Upper lobe of left lung (tissue), 6 donors: ENCODE results near the gene TTLL5. TPM values are rescaled to one million over a fixed set of nuclear protein-coding genes. Genes with fewer than 3 reads are reported as not detected.
A peak's percentile ranks its signal among the peaks of the same experiment; 100 is the strongest.

ENCODE experiments used
- ATAC-seq, 2 donors: fragments of 200-7000 bp; cut with Tn5 transposase; one replicate each; pipeline ENCODE4 v1.9.1; 2022; ENCODE audit warnings: mild to moderate bottlenecking in 2 of 2, moderate library complexity in 2 of 2; ENCODE audit not compliant: low FRiP score in 2 of 2
- DNase-seq, 2 donors: peaks; one replicate each; pipeline ENCODE4 v3.0.0-alpha.2; 2019 to 2020
- H3K27ac ChIP-seq, 4 donors: fragments of 200-600 bp; sonication (generic); one replicate each; pipeline ENCODE4 v1.5.1; 2016 to 2019
- H3K27me3 ChIP-seq, 4 donors: fragments of 200-600 bp; sonication (generic); one replicate each; pipeline ENCODE4 v1.5.1; 2017 to 2019
- H3K36me3 ChIP-seq, 4 donors: fragments of 200-600 bp; sonication (generic); one replicate each; pipeline ENCODE4 v1.5.1; 2016 to 2019
- H3K4me1 ChIP-seq, 4 donors: fragments of 200-600 bp; sonication (generic); one replicate each; pipeline ENCODE4 v1.5.1; 2018 to 2019
- H3K4me3 ChIP-seq, 4 donors: fragments of 200-600 bp; sonication (generic); one replicate each; pipeline ENCODE4 v1.5.1; 2017 to 2019; ENCODE audit warnings: mild to moderate bottlenecking in 2 of 4, moderate library complexity in 1 of 4
- H3K9me3 ChIP-seq, 4 donors: fragments of 200-600 bp; sonication (generic); one replicate each; pipeline ENCODE4 v1.5.1; 2018 to 2019
- EP300 ChIP-seq, 4 donors: sonication (generic); formaldehyde crosslinking; IDR thresholded peaks; one replicate each; pipeline ENCODE4 v1.5.1; 2017; ENCODE audit warnings: antibody characterized with exemption in 4 of 4, control low read depth in 2 of 4
- POLR2A ChIP-seq, 4 donors: fragments of 450-650 bp; IDR thresholded peaks; one replicate each; pipeline ENCODE4 v1.5.1; 2016 to 2017; ENCODE audit warnings: antibody characterized with exemption in 4 of 4, mild to moderate bottlenecking in 2 of 4
- POLR2AphosphoS5 ChIP-seq, 2 donors: sonication (generic); formaldehyde crosslinking; IDR thresholded peaks; one replicate each; pipeline ENCODE4 v1.5.1; 2017; ENCODE audit warnings: antibody characterized with exemption in 2 of 2
- WGBS, 2 donors: methylation state at CpG; one replicate each; pipeline ENCODE4 v1.1.5; 2017 to 2018; 5-methylcytosine and 5-hydroxymethylcytosine counted together
- total RNA-seq, 6 donors: library from RNA; depleted of rRNA in 4 of 6; stranded (reverse); fragments of >200 nt in 4 of 6; gene quantifications; one replicate each; pipeline versions ENCODE4 v1.1.0 to v1.2.1, GENCODE V29; 2016 to 2021
- TF ChIP-seq, protein P1 (sequence below), 6 experiments: fragments of 450-650 bp in 4 of 6; fragments of 200-600 bp in 2 of 6; sonication (generic) in 2 of 6; IDR thresholded peaks; one replicate each; pipeline ENCODE4 v1.5.1; 2016 to 2019; ENCODE audit warnings: antibody characterized with exemption in 6 of 6
- donor health status: DM: no; HTN: no; CAD: no; lungs with moderate emphysema.
- donor health status: DM: no; HTN: yes; CAD: no; lungs with severe emphysema.

TTLL5 gene, protein sequence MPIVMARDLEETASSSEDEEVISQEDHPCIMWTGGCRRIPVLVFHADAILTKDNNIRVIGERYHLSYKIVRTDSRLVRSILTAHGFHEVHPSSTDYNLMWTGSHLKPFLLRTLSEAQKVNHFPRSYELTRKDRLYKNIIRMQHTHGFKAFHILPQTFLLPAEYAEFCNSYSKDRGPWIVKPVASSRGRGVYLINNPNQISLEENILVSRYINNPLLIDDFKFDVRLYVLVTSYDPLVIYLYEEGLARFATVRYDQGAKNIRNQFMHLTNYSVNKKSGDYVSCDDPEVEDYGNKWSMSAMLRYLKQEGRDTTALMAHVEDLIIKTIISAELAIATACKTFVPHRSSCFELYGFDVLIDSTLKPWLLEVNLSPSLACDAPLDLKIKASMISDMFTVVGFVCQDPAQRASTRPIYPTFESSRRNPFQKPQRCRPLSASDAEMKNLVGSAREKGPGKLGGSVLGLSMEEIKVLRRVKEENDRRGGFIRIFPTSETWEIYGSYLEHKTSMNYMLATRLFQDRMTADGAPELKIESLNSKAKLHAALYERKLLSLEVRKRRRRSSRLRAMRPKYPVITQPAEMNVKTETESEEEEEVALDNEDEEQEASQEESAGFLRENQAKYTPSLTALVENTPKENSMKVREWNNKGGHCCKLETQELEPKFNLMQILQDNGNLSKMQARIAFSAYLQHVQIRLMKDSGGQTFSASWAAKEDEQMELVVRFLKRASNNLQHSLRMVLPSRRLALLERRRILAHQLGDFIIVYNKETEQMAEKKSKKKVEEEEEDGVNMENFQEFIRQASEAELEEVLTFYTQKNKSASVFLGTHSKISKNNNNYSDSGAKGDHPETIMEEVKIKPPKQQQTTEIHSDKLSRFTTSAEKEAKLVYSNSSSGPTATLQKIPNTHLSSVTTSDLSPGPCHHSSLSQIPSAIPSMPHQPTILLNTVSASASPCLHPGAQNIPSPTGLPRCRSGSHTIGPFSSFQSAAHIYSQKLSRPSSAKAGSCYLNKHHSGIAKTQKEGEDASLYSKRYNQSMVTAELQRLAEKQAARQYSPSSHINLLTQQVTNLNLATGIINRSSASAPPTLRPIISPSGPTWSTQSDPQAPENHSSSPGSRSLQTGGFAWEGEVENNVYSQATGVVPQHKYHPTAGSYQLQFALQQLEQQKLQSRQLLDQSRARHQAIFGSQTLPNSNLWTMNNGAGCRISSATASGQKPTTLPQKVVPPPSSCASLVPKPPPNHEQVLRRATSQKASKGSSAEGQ (N-terminal part only)
- 10 to 100 TPM; 24.5 to 85.9 (median 33.5) TPM for total RNA-seq

- ATAC-seq (peak; percentile 98 to 99), DNase-seq (peak; percentile 98 to 99)
- 0% methylated on average over 54 to 60 of the region's 60 CpGs for WGBS, 2 donors
- Histone ChIP-seq H3K9me3 (no peaks in the 10 kb centered on the region), H3K27me3 (no peaks in the 10 kb centered on the region), H3K36me3 (peaks cover 7 to 14% (median 12%) of the 10 kb centered on the region in 4 donors), H3K27ac (peak within 1 kb of the TSS; percentile 79 to 86 (median 86)), H3K4me1 (peaks cover 9 to 25% (median 20%) of the 10 kb centered on the region in 4 donors), H3K4me3 (peak within 1 kb of the TSS; percentile 77 to 88 (median 82))
- TF ChIP-seq, protein P1, sequence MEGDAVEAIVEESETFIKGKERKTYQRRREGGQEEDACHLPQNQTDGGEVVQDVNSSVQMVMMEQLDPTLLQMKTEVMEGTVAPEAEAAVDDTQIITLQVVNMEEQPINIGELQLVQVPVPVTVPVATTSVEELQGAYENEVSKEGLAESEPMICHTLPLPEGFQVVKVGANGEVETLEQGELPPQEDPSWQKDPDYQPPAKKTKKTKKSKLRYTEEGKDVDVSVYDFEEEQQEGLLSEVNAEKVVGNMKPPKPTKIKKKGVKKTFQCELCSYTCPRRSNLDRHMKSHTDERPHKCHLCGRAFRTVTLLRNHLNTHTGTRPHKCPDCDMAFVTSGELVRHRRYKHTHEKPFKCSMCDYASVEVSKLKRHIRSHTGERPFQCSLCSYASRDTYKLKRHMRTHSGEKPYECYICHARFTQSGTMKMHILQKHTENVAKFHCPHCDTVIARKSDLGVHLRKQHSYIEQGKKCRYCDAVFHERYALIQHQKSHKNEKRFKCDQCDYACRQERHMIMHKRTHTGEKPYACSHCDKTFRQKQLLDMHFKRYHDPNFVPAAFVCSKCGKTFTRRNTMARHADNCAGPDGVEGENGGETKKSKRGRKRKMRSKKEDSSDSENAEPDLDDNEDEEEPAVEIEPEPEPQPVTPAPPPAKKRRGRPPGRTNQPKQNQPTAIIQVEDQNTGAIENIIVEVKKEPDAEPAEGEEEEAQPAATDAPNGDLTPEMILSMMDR (IDR thresholded peaks at IDR 0.05) = no peak
- TF ChIP-seq POLR2A (IDR thresholded peaks at IDR 0.05) = peak in 3 of 4 donors; percentile 49 to 86 (median 79)
- TF ChIP-seq EP300 (IDR thresholded peaks at IDR 0.05) = no peak
- TF ChIP-seq POLR2AphosphoS5 (IDR thresholded peaks at IDR 0.05) = peak in 1 of 2 donors; percentile 70
Observed at GRCh38 chr14:75660630-75661498, at the start of gene TTLL5, which contains the start of gene ERG28. TSS of gene TTLL5 (plus strand) at chr14:75661246. CDS start at chr14:75663150, 1,904 bp downstream. TSS of gene ERG28 (minus strand) at chr14:75660876. CDS start at chr14:75657502, 3,374 bp downstream.

- H3K4me3 ChIP-seq = no peak overlapping the region
- TF ChIP-seq, protein P1 (IDR thresholded peaks at IDR 0.05) = no peak
- TF ChIP-seq EP300 (IDR thresholded peaks at IDR 0.05) = no peak
- TF ChIP-seq POLR2A (IDR thresholded peaks at IDR 0.05) = no peak
- no peak for TF ChIP-seq POLR2AphosphoS5 (IDR thresholded peaks at IDR 0.05)
- H3K9me3 ChIP-seq = peaks cover 0 to 8% (median 0%) of the 10 kb centered on the region in 4 donors
- DNase-seq (no peak), ATAC-seq (no peak)
- no peaks in the 10 kb centered on the region for H3K36me3 ChIP-seq
- H3K4me1 ChIP-seq = peaks cover 3 to 26% (median 18%) of the 10 kb centered on the region in 4 donors
- 84 to 90% methylated on average over 4 of the region's 4 CpGs for WGBS, 2 donors
- H3K27ac ChIP-seq = peak overlapping the region in 1 of 4 donors; percentile 10
- no peaks in the 10 kb centered on the region for H3K27me3 ChIP-seq
Observed at GRCh38 chr14:75612157-75612556, 48.9 kb upstream of the TTLL5 start.

DNA sequence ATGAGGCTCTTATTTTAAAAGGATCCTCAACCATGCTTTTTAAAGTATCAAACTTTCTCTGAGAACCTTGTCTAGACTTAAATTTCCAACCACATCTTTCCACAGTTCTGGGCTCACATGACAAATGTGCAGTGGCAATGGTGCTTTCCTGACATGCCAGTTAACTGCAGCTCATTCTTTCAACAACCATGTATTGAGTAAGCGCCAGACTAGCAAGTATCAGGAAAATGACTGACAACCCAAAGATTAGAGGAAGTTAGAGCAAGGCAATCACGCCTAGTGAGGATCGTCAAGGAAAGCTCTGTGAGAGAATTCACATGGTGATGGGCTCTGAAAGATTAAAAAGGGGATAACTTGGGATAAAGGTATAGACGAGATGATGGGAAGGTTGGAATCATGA, 46.9 kb upstream of the TTLL5 start:
- Histone ChIP-seq H3K36me3 (no peaks in the 10 kb centered on the region), H3K27me3 (no peaks in the 10 kb centered on the region), H3K27ac (peak overlapping the region in 3 of 4 donors; percentile 64 to 74 (median 72)), H3K9me3 (no peaks in the 10 kb centered on the region), H3K4me3 (no peak overlapping the region), H3K4me1 (peaks cover 3 to 25% (median 16%) of the 10 kb centered on the region in 4 donors)
- peak in 1 of 2 donors; percentile 49 for ATAC-seq
- TF ChIP-seq, protein P1 (IDR thresholded peaks at IDR 0.05) = no peak
- peak in 1 of 2 donors; percentile 68 for TF ChIP-seq POLR2AphosphoS5 (IDR thresholded peaks at IDR 0.05)
- peak in 1 of 4 donors; percentile 43 for TF ChIP-seq POLR2A (IDR thresholded peaks at IDR 0.05)
- TF ChIP-seq EP300 (IDR thresholded peaks at IDR 0.05) = peak in 2 of 4 donors; percentile 15 to 36
- peak in 1 of 2 donors; percentile 35 for DNase-seq
- WGBS, 2 donors = 59 to 62% methylated on average over 4 of the region's 4 CpGs
